ENCODE results near the gene PHAF1.
"Not testable (repeated sequence)": the region's sequence is repeated elsewhere in the genome, so short reads cannot be mapped to it uniquely, and the experiment has no call there.

Gene PHAF1

DNA sequence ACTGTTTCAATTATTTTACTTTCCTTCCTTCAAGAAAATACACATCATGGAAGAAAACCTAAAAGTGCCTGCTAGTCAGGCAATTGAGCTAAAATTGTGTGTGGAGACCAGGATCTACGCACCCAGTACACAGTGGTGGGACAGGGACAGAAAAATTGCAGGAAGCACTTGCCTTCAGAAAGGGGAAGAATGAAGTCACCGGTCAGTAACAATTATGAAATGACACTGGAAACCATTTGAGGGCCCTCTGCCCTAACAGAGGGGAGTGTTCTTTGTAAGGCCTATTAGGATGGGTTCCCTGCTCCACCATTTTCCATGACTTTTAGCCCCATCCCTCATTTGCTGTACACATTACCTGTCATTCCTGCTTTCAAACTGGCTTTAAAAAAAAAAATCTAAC, 4.5 kb upstream of the PHAF1 start:
- DNase-seq, result no peak

DNA sequence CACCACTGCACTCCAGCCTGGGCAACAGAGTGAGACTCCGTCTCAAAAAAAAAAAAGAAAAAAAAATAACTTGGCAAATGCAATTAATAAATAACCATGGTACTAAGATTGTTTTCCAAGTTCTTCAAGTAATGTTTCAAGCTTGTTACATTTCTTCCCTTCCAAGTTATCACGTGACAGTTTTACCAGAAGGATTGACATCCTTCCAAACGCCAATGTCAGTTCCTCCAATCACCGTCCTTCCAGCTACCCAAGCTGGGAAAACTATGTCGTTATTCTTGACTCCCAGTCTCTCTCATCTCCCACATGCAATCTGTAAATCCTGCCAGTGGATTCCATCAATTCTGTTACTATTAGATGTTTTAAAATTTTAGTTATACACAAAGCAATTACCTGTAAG, 3.9 kb upstream of the PHAF1 start:
- no peak for DNase-seq

GRCh38 chr16:67108489-67108888, 1.3 kb upstream of the PHAF1 start:
- no peak for DNase-seq

DNA sequence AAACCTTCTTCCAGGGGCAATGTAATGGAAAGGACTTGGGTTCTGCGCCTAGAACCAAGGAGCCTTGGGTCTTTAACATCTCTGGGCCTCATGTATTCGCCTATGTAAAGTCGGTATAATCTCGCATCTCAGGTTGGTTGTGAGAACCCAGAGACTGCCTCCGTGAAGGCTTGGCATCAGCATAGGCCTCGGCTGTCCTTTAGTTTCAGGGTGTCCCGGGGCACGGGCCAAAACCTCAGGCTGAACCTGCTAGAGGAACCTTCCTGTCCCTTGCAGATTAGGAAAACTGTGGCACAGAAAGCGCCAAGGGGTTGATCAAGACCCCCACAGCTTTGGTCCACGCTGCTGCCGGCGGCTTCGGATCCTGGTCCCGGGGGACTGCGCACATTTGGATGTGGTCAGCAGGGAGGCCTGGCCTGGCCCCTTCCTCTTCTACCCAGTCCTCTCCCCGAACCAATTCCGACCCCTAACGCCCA, 772 bp upstream of the PHAF1 start:
- no peak for DNase-seq

GRCh38 chr16:67111951-67112444, 2.3 kb downstream of the PHAF1 start:
- DNase-seq, result no peak

- no peak for DNase-seq
These were observed 3.1 kb downstream of the PHAF1 start for GRCh38 chr16:67112591-67113399.

DNA sequence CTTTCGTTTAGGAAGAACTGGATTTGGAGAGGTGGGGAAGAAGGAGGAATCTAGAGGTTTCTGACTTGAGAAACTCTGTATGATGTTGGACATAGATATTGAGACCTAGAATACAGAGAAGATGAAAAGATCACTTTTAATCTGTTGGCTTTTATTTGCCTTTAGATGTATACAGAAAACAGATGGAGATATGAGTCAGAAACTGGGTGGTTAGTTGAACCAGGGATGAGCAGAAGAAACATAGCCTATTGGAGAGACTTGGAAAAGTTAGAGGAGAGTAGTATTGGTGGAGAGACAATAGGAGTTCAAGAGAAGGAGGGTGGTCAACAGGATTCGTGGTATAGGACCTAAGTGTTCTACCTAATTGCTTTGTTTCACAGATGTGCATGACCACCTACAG, 5.1 kb downstream of the PHAF1 start:
- DNase-seq, result no peak

- no peak for DNase-seq
These were observed 5.9 kb downstream of the PHAF1 start for GRCh38 chr16:67115639-67116038.

GRCh38 chr16:67116388-67117311, 6.9 kb downstream of the PHAF1 start:
- DNase-seq, result no peak

DNA sequence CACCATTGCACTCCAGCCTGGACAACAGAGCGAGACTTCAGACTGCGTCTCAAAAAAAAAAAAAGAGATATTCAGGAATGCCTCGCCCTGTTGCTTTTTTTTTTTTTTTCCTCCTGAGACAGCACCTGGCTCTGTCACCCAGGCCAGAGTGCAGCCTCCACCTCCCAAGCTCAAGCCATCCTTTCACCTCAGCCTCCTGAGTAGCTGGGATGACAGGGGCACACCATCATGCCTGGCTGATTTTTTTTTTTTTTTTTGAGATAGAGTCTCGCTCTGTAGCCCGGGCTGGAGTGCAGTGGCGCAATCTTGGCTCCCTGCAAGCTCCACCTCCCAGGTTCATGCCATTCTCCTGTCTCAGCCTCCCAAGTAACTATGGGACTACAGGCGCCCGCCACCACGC, 8.0 kb downstream of the PHAF1 start:
- no peak for DNase-seq

GRCh38 chr16:67120025-67120424, 10.3 kb downstream of the PHAF1 start:
- DNase-seq, result no peak

DNA sequence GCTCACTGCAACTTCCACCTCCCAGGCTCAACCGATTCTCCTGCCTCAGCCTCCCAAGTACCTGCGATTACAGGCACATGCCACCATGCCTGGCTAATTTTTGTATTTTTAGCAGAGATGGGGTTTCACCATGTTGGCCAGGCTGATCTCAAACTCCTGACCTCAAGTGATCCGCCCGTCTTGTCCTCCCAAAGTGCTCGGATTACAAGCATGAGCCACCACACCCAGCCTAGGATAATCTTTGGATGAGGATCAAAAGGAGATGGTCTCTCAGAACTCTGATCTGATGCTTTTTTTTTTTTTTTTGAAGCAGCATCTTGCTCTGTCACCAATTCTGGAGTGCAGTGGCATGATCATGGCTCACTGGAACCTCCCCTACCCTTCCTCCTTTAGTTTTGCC, 13.1 kb downstream of the PHAF1 start:
- DNase-seq, result not testable (repeated sequence)

DNA sequence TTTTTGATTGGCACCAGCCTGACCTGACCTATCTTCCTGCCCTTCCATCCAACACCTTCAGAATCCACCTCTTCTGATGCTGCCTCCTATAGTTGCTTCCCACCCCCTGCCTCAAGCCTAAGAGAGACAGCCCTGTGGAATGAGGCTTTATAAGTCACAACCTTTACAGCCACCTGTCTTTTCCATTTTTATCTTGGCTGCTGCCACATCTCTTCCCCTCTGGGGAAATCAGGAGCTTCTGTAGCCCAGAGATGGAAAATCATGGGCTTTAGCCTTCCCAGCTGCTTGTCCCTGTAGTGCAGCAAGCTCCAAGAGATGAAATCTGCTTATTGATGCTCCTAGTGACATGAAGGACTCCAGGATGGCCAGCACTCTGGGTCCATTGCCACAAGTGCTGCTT, 18.7 kb downstream of the PHAF1 start:
- DNase-seq, result no peak

DNA sequence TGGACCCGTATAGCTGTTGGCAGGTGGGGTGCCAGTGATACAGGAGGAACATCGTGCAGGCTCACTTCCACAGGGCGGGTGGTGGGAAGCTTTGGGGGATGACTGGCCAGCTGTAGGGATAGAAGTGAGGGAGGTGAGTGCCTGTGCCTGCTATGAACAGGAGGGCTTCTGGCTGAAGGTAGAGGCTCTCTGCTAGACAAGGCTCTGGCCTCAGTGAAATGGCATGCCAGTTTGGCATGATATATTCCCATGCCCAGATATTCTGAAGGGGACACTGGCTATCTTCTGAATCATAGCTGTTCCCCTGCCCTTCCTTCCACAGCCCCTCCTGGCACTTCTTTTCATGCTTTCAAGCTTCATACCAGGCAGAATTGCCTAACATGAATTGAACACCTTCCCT, 19.1 kb downstream of the PHAF1 start:
- DNase-seq, result no peak

GRCh38 chr16:67129422-67129821, 19.7 kb downstream of the PHAF1 start:
- no peak for DNase-seq

- no peak for DNase-seq
These were observed 27.9 kb downstream of the PHAF1 start for GRCh38 chr16:67137605-67138004.

- no peak for DNase-seq
These were observed 31.6 kb downstream of the PHAF1 start for GRCh38 chr16:67141391-67141790.

GRCh38 chr16:67142342-67142741, 32.6 kb downstream of the PHAF1 start:
- DNase-seq, result no peak

- no peak for DNase-seq
These were observed 35.2 kb downstream of the PHAF1 start for GRCh38 chr16:67144943-67145342.

DNA sequence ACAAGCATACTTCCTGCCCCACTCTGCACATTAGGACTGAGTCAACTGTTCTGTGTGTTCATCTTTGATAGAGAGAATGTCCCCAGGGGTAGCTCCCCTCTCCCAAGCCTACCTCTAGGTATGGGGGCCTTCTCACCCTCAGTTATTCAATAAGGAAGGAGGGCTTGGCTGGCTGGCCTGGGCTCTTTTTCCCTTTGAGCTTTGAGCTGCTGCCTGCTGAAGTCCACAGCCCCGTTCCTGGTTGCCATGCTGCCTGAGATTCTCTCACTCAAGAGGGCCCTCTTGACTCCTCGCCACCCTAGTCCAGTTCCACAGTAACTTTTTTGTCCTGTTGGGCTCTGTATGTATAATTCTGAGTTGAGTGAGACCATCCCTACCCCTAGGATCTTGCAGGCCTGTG, 36.0 kb downstream of the PHAF1 start:
- DNase-seq, result no peak

- DNase-seq, result no peak
These were observed 37.0 kb downstream of the PHAF1 start for GRCh38 chr16:67146523-67147357.

GRCh38 chr16:67147437-67148140, 37.8 kb downstream of the PHAF1 start:
- DNase-seq, result no peak

Data from NCI-H2227 treated with DMSO at 0.1 percent for 48 hours (cell line).